HS-27A (cell line): Measurements from ENCODE around the gene GATA2.

Experiments
- DNase-seq: peaks from one replicate; pipeline ENCODE4 v3.0.0-alpha.2; 2012; ENCODE audit warnings: low read depth, missing footprints

The GATA2 gene

DNA sequence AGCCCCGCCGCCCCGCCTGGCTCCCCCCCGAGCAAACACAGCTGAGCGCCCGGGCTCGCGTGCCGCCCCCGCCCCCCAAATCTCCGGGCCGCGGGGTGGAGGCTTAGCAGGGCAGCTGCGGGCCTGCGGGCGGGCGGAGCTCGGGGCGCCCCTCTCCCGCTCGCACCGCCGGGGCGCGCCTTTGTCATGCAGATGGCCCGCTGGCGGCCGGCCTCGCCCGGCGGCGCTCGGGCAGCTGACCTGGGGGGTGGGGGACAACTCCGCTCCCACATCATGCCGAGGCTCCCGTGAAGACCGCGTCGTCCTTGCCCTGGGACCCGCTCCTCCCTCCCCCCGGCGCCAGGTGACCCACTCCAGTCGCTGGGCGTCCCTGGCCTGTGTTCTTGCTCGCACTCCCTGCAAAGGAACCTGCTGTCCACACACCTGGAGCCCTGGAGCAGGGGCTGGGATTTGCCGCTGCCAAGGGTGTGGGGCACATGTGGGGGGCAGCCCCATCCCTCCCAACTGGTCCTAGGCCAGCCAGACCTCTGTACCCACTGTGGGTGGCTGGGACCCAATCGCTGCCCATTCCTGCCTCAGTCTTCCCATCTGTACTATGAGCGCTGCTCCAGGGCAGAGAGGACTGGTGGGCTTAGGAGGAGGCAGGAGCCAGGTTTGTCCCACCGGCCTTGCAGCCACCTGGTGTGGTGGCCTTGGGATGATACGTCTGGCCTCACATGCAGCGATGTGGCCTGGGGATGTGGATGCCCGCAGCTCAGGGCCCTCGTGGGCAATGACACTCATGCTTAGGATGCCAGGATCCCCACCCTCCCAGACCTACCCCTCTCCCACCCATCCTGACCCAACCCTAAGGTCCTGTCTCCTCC lies 59.8 kb downstream of the GATA2 start:
- DNase-seq, result no peak

DNA sequence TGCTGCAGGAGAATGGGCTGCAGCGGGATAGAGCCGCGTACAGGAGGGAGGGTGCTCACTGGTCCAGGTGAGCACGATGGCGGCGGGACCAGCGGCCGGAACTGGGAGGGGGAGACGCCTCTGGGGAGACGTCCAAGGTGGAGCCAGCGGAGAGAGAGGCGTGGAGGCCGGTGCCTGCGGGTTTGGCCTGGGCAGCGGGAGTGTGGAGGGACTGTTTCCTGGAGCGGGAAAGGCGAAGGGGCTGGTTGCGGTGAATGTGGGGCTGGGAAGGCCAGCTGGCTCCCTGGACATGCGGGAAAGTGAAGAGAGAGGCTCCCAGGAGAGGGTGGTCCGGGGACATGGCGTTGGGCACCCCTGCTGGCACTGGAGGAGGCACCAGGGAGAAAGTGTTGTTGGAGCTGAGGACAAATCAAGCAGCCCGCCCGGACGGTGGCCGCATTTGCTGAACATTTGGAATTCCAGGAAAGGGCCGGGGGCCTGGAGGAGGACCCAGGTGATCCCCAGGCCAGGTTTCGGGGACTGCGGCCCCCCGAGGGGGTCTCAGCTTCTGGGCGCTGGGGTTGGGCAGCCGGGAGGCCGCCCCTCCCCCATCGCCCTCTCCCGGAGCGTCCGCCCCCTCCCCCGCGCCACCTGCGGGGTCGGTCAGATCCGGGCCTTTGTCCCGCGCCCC lies 60.6 kb downstream of the GATA2 start:
- no peak for DNase-seq

DNA sequence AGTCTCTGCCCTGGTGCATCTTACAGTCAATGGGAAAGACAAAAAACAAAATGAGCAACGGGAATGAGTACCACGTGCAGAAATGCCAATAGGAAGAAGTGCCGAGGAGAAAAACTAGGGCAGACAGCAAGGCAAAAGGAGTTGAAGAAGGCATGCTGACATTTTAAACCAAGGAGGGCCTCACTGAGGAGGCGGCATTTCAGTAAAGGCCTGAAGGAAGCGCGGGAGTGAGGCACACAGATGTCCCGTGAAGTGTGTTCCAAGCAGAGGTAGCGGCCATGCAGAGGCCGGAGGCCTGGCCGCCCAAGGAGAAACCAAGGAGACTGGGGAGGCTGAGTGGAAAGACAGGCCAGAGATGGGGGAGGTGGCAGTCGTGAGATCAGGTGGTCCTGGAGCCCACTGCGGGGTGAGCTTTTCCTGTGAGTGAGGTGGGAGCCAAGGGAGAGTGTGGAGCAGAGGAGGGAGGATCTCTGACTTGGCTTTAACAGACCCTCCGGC lies 61.1 kb downstream of the GATA2 start:
- DNase-seq, result no peak

DNA sequence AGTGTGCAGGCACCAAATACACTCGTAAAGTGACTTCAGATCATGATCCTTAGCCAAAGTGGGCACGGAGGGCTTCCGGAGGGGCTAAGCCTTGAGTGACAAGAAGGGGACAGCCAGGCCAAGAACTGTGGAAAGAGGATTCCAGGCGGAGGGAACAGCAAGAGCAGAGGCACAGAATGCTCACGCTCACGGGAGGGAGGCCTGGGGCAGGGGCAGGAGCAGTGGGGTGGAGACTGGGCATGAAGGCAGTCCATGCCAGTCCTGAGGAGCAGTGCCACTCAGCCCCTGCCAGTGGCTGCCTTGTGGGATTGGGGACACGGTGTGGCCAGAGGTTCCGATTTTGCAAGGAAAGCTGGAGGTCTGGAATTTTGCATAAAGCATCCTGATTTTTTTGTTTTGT lies 62.3 kb downstream of the GATA2 start:
- DNase-seq, result no peak

DNA sequence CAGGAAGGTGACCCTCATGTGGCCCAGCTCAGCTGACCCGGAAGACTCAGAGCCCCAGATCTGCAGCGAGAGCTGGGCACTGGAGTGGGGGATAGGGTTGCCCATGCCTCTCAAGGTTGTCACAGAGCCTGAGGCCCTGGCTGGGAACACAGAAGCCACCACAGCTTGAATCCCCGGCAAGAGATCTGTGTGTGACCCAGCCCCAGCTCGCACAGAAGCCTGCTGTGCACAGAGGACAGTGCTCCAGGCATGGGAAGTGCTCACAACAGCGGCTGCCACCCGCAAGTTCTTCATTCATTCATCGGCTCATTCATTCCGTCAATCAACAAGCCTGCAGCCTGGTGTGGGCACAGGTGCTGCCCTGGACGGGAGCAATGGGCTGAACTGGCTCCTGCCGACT lies 62.7 kb downstream of the GATA2 start:
- no peak for DNase-seq

DNA sequence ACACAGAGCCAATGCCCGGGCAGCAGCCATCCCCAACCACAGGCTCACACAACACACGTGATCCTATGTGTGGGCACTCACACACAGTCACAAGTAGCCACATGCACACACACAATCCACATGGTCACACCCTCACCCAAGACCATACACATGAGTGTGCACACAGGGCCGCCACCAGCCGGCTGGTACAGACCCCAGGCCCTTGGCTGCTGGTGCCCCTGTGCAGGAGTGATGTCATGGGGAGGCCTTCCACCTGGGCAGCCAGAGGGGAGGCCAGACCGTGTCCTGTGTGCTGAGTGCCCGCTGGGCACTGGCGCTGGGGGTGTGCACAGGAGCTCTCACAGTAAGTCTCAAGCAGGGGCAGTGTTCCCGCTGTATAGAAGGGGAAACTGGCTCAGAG lies 63.2 kb downstream of the GATA2 start:
- DNase-seq, result no peak
